Lung (tissue), 12 donors: ENCODE results near the gene SLIT1. TPM values are rescaled to one million over a fixed set of nuclear protein-coding genes. Genes with fewer than 3 reads are reported as not detected.

ENCODE experiments used
- ATAC-seq: fragments of 200-7000 bp; cut with Tn5 transposase; one replicate; pipeline ENCODE4 v1.9.1; 2020; ENCODE audit warnings: moderate number of reproducible peaks; ENCODE audit not compliant: insufficient read depth, low FRiP score
- DNase-seq, 3 donors: peaks; one replicate each; pipeline ENCODE4 v3.0.0-alpha.2; 2013 to 2017
- H3K27ac ChIP-seq, 2 donors: one replicate each; pipeline ENCODE4 v1.5.1; 2013; ENCODE audit warnings: mild to moderate bottlenecking in 2 of 2, moderate library complexity in 2 of 2, control low read depth in 1 of 2, inconsistent platforms in 1 of 2, low read depth in 1 of 2, low read length in 1 of 2
- H3K27me3 ChIP-seq, 3 donors: one replicate each; pipeline ENCODE4 v1.5.1; 2013; ENCODE audit warnings: low read length in 2 of 3; ENCODE audit not compliant: control insufficient read depth in 3 of 3, insufficient read depth in 3 of 3
- H3K36me3 ChIP-seq, 4 donors: one replicate each; pipeline ENCODE4 v1.5.1; 2013; ENCODE audit warnings: low read length in 4 of 4, mild to moderate bottlenecking in 1 of 4, moderate library complexity in 1 of 4; ENCODE audit not compliant: control insufficient read depth in 4 of 4, insufficient read depth in 4 of 4
- H3K4me1 ChIP-seq, 5 donors: one replicate each; pipeline ENCODE4 v1.5.1; 2013; ENCODE audit warnings: low read length in 5 of 5, mild to moderate bottlenecking in 2 of 5, moderate library complexity in 1 of 5; ENCODE audit not compliant: control insufficient read depth in 5 of 5, insufficient read depth in 5 of 5
- H3K4me3 ChIP-seq: one replicate; pipeline ENCODE4 v1.5.1; 2013; ENCODE audit warnings: mild to moderate bottlenecking, control low read depth, moderate library complexity
- H3K9ac ChIP-seq, 2 donors: one replicate each; pipeline ENCODE4 v1.5.1; 2013; ENCODE audit warnings: low read length in 2 of 2, control low read depth in 1 of 2; ENCODE audit not compliant: insufficient read depth in 1 of 2
- H3K9me3 ChIP-seq, 4 donors: one replicate each; pipeline ENCODE4 v1.5.1; 2013; ENCODE audit warnings: low read length in 3 of 4, mild to moderate bottlenecking in 1 of 4, moderate library complexity in 1 of 4; ENCODE audit not compliant: control insufficient read depth in 4 of 4, insufficient read depth in 3 of 4
- CTCF ChIP-seq: IDR thresholded peaks from 2 replicates; pipeline ENCODE4 v1.5.1; 2012; ENCODE audit warnings: mild to moderate bottlenecking; ENCODE audit errors: control extremely low read depth, extremely low read depth
- WGBS, 2 donors: extraction: QIAGEN DNeasy Blood & Tissue Kit; methylation state at CpG; one replicate each; pipeline ENCODE4 v1.1.7; 2013; 5-methylcytosine and 5-hydroxymethylcytosine counted together
- polyA plus RNA-seq, 2 donors: library from polyadenylated mRNA; stranded (reverse); fragments of 200-250 nt; gene quantifications; one replicate each; pipeline ENCODE4 v1.2.1, GENCODE V29; 2013
- total RNA-seq, 2 donors: library from RNA; depleted of rRNA in 1 of 2; stranded (reverse); fragments of >200 nt in 1 of 2; gene quantifications; one replicate each; pipeline ENCODE4 v1.2.1, GENCODE V29; 2014 to 2021
- donor health status: control.
- donor health status: control.
- donor health status: Bipolar disorder and iron deficiency.
- donor health status: healthy.
- donor health status: DM: yes; HTN: yes; CAD: no.

Gene SLIT1
- total and polyA plus RNA-seq, 4 donors, result 0.39 to 5.6 (median 0.57) TPM

DNA sequence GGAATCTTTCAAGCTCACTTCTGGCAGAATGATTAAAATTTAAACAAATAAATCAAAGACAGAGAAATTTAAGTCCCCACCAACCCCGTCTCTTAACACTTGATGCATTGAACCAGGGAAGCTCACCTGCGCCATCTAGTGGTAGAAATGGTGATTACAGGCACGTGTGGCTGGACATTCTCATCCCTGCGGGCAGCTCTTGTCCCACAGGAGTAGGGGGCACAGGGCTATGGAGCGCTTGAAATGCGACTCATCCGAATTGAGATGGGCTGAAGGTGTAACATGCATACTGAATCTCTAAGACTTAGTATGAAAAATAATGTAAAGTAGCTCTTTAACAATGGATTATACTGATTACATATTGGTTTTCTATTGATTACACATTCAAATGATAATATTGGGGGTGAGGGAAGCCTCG is 24.8 kb upstream of the SLIT1 start:
- Histone ChIP-seq H3K36me3 (no peaks in the 10 kb centered on the region), H3K9me3 (no peaks in the 10 kb centered on the region), H3K27me3 (no peaks in the 10 kb centered on the region), H3K9ac (no peak overlapping the region), H3K27ac (no peak overlapping the region), H3K4me1 (no peaks in the 10 kb centered on the region), H3K4me3 (no peak overlapping the region)
- WGBS, 2 donors, result 16 to 18% methylated on average over 8 of the region's 8 CpGs
- ATAC-seq (peak; percentile 58), DNase-seq (peak; percentile 77 to 82 (median 81))
- TF ChIP-seq CTCF, result peak; percentile 92

- ATAC-seq, result no peak
- Histone ChIP-seq H3K4me3 (no peak overlapping the region), H3K36me3 (no peaks in the 10 kb centered on the region), H3K4me1 (no peaks in the 10 kb centered on the region), H3K9me3 (peaks cover 0 to 3% (median 0%) of the 10 kb centered on the region in 4 donors), H3K27me3 (no peaks in the 10 kb centered on the region), H3K27ac (no peak overlapping the region), H3K9ac (no peak overlapping the region)
- DNase-seq, result no peak
- no peak for TF ChIP-seq CTCF
- WGBS, 2 donors, result 68 to 69% methylated on average over 7 of the region's 7 CpGs
These were observed 22.1 kb upstream of the SLIT1 start for GRCh38 chr10:97207756-97208346.

- peaks cover 0 to 5% (median 0%) of the 10 kb centered on the region in 4 donors for H3K9me3 ChIP-seq
- peaks cover 0 to 3% (median 0%) of the 10 kb centered on the region in 5 donors for H3K4me1 ChIP-seq
- no peaks in the 10 kb centered on the region for H3K27me3 ChIP-seq
- TF ChIP-seq CTCF, result no peak
- no peak overlapping the region for H3K9ac ChIP-seq
- no peak overlapping the region for H3K27ac ChIP-seq
- no peak for ATAC-seq
- no peak overlapping the region for H3K4me3 ChIP-seq
- WGBS, 2 donors, result 92 to 98% methylated on average over 6 of the region's 6 CpGs
- H3K36me3 ChIP-seq, result no peaks in the 10 kb centered on the region
- no peak for DNase-seq
These were observed 21.4 kb upstream of the SLIT1 start for GRCh38 chr10:97207131-97207530.
